ENCODE results near the gene PPTC7. TPM values are rescaled to one million over a fixed set of nuclear protein-coding genes. Genes with fewer than 3 reads are reported as not detected.
"Not testable (repeated sequence)": the region's sequence is repeated elsewhere in the genome, so short reads cannot be mapped to it uniquely, and the experiment has no call there.

The PPTC7 gene
- total RNA-seq, 4 donors from 2014 or later = 25.3 to 36.4 (median 27.1) TPM

GRCh38 chr12:110578694-110579534 is 4.2 kb downstream of the PPTC7 start:
- H3K27me3 ChIP-seq = no peaks in the 10 kb centered on the region
- DNase-seq = no peak
- in situ Hi-C loops (cut with MboI; ENCODE audit: low pct_ligation_motif_present in 1 of 4, low pct_unique_long_range_greater_than_20kb in 1 of 4, low sequenced_read_pairs in 3 of 4) = no loop called here
- intact Hi-C loops (cut with DNase I; ENCODE audit: low total_unique reads) = no loop called here
- no peaks in the 10 kb centered on the region for H3K9me3 ChIP-seq
- TF ChIP-seq CTCF (IDR thresholded peaks at IDR 0.05) = no peak
- no peak for TF ChIP-seq POLR2A (IDR thresholded peaks at IDR 0.05)
- TF ChIP-seq EP300 (IDR thresholded peaks at IDR 0.05; ENCODE audit: low read depth) = no peak
- no peak for TF ChIP-seq POLR2AphosphoS5 (IDR thresholded peaks at IDR 0.05)
- peak overlapping the region in 1 of 4 donors; percentile 7 for H3K4me3 ChIP-seq
- WGBS, 2 donors (ENCODE audit: low coverage in 1 of 2) = 58 to 66% methylated on average over 6 to 13 of the region's 13 CpGs
- H3K36me3 ChIP-seq = no peaks in the 10 kb centered on the region
- H3K4me1 ChIP-seq = peaks cover 42 to 82% (median 73%) of the 10 kb centered on the region in 4 donors
- peak overlapping the region; percentile 87 to 92 (median 88) for H3K27ac ChIP-seq

- Histone ChIP-seq H3K9me3 (no peaks in the 10 kb centered on the region), H3K4me3 (peak overlapping the region in 1 of 4 donors; percentile 16), H3K27ac (peak overlapping the region; percentile 87 to 92 (median 88)), H3K27me3 (no peaks in the 10 kb centered on the region), H3K36me3 (no peaks in the 10 kb centered on the region), H3K4me1 (peaks cover 38 to 84% (median 73%) of the 10 kb centered on the region in 4 donors)
- WGBS, 2 donors (ENCODE audit: low coverage in 1 of 2) = 24 to 26% methylated on average over 7 to 8 of the region's 8 CpGs
- peak; percentile 5 to 67 (median 28) for TF ChIP-seq POLR2AphosphoS5 (IDR thresholded peaks at IDR 0.05)
- TF ChIP-seq CTCF (IDR thresholded peaks at IDR 0.05) = peak in 1 of 5 experiments; percentile 5
- TF ChIP-seq POLR2A (IDR thresholded peaks at IDR 0.05) = no peak
- DNase-seq = peak; percentile 42
- intact Hi-C loops (cut with DNase I; ENCODE audit: low total_unique reads) (no loop called here), in situ Hi-C loops (cut with MboI; ENCODE audit: low pct_ligation_motif_present in 1 of 4, low pct_unique_long_range_greater_than_20kb in 1 of 4, low sequenced_read_pairs in 3 of 4) (no loop called here)
These were observed 5.0 kb downstream of the PPTC7 start for GRCh38 chr12:110577864-110578693.

GRCh38 chr12:110576504-110576903 is 6.6 kb downstream of the PPTC7 start:
- WGBS, 2 donors (ENCODE audit: low coverage in 1 of 2) = 87 to 100% methylated on average over 1 to 2 of the region's 2 CpGs
- peaks cover 38 to 83% (median 72%) of the 10 kb centered on the region in 4 donors for H3K4me1 ChIP-seq
- no peaks in the 10 kb centered on the region for H3K27me3 ChIP-seq
- H3K9me3 ChIP-seq = peaks cover 9% of the 10 kb centered on the region in 2 donors
- peak overlapping the region; percentile 87 to 92 (median 88) for H3K27ac ChIP-seq
- no peak for DNase-seq
- H3K4me3 ChIP-seq = no peak overlapping the region
- intact Hi-C loops (cut with DNase I; ENCODE audit: low total_unique reads) (no loop called here), in situ Hi-C loops (cut with MboI; ENCODE audit: low pct_ligation_motif_present in 1 of 4, low pct_unique_long_range_greater_than_20kb in 1 of 4, low sequenced_read_pairs in 3 of 4) (no loop called here)
- H3K36me3 ChIP-seq = no peaks in the 10 kb centered on the region
- TF ChIP-seq CTCF (IDR thresholded peaks at IDR 0.05) (no peak), POLR2A (IDR thresholded peaks at IDR 0.05) (no peak), EP300 (IDR thresholded peaks at IDR 0.05; ENCODE audit: low read depth) (no peak), POLR2AphosphoS5 (IDR thresholded peaks at IDR 0.05) (no peak)

GRCh38 chr12:110575326-110575725 is 7.8 kb downstream of the PPTC7 start:
- Histone ChIP-seq H3K4me1 (peaks cover 33 to 72% (median 61%) of the 10 kb centered on the region in 4 donors), H3K27ac (peak overlapping the region; percentile 87 to 92 (median 88)), H3K27me3 (no peaks in the 10 kb centered on the region), H3K36me3 (no peaks in the 10 kb centered on the region), H3K4me3 (no peak overlapping the region), H3K9me3 (peaks cover 10 to 12% of the 10 kb centered on the region in 2 donors)
- intact Hi-C loops (cut with DNase I; ENCODE audit: low total_unique reads) = no loop called here
- no peak for DNase-seq
- in situ Hi-C loops (cut with MboI; ENCODE audit: low pct_ligation_motif_present in 1 of 4, low pct_unique_long_range_greater_than_20kb in 1 of 4, low sequenced_read_pairs in 3 of 4) = no loop called here
- no peak for TF ChIP-seq CTCF (IDR thresholded peaks at IDR 0.05)
- no peak for TF ChIP-seq EP300 (IDR thresholded peaks at IDR 0.05; ENCODE audit: low read depth)
- no peak for TF ChIP-seq POLR2A (IDR thresholded peaks at IDR 0.05)
- TF ChIP-seq POLR2AphosphoS5 (IDR thresholded peaks at IDR 0.05) = peak in 2 of 3 donors; percentile 31 to 57
- WGBS, 2 donors (ENCODE audit: low coverage in 1 of 2) = 23 to 60% methylated on average over 1 of the region's 1 CpG

- in situ Hi-C loops (cut with MboI; ENCODE audit: low pct_ligation_motif_present in 1 of 4, low pct_unique_long_range_greater_than_20kb in 1 of 4, low sequenced_read_pairs in 3 of 4); intact Hi-C loops (cut with DNase I; ENCODE audit: low total_unique reads); DNase-seq; H3K36me3 ChIP-seq; H3K27me3 ChIP-seq; H3K4me3 ChIP-seq: not testable (repeated sequence)
- WGBS, 2 donors (ENCODE audit: low coverage in 1 of 2) = 55 to 73% methylated on average over 6 to 10 of the region's 10 CpGs
- H3K27ac ChIP-seq = peak overlapping the region; percentile 75 to 92 (median 87)
- peaks cover 31 to 66% (median 57%) of the 10 kb centered on the region in 4 donors for H3K4me1 ChIP-seq
- peaks cover 10 to 13% of the 10 kb centered on the region in 2 donors for H3K9me3 ChIP-seq
These were observed 8.3 kb downstream of the PPTC7 start for GRCh38 chr12:110574717-110575230.

Data from transverse colon (tissue), 4 donors.